CD4-positive, alpha-beta T cell treated with Interleukin-2 at 100 ng/mL for 4 hours (primary cell): ENCODE results near the gene CAMSAP1.

Experiments
- DNase-seq: peaks from one replicate; pipeline ENCODE4 v3.0.0-alpha.2; 2020; ENCODE audit warnings: low spot score

Gene CAMSAP1

DNA sequence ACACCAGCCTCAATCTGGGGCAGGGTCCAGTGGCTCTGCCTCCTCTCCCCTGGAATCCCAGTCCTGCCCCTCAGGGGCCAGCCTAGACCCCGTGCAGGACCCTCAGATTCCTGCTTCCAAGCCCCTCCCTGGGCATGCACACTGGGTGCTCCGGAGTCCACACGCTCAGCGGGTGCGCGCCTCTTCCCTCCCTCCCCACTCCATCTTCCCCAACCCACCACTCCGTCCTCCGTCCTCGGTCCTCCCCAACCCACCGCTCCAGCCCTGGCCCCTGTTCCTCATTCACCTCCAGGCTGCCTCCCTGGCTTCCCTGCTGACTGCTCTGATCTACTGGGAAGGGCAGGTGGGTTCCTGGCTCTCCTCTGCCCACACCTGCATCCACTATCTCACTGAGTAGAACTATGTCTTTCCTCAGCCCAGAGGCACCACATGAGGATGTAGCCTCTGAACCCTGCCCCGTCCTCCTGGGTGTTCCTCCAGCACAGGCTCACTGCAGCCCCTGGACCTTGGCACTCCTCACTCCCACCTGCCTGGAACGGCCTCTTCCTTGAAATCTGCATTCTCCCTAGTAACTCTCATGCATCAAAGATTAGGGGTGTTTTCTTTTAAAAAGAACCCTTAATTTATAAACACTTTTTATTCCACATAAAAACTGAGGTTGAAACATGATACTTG lies 92.8 kb downstream of the CAMSAP1 start:
- no peak for DNase-seq

DNA sequence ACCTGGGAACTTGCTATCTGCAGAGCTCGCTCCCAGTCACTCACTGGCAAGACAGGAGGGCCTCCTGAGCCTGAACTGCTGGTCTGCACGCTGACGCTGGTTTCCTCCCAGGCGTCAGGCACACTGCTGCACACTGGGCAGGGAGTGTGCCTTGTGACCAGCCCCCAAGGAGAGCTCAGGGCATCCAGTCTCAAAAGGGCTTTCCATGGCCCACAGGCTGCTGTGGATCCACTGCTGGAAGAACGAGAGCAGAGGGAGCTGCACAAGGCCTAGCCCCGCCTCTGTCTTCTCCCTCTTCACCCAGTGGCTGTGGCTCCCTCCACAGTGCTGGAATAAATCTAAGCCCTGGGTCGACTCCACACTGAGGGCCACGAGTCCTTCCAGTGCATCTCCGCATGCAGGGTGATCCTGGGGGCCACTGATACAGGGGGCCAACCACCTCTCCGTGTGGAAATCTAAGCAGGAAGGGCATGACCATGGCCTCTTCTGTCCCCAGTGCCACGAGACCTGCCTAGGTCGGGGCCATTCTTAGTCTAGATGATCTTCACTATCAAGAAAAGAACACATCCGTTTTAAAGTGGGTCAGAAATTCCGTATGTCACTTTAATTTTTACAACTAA lies 93.6 kb downstream of the CAMSAP1 start:
- no peak for DNase-seq

DNA sequence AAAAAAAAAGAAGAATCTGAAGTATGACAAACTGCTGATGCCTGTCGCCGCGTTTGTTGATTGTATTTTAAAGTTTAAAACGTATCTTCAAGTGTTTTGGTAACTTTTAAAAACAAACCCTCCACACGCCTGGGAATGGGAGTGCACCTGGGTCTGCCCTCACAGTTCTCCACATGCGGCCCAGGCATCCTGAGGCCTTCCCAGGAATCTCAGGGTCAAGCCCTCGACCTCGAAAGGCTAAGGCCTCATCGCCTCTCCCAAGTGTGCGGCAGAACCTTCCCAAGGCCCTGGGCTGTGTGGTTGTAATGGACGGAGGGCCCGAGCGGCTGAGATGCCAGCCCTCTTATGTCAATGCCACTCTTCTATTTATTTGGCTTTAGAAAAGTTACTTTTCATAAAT lies 94.4 kb downstream of the CAMSAP1 start:
- no peak for DNase-seq

- no peak for DNase-seq
These were observed 95.5 kb downstream of the CAMSAP1 start for GRCh38 chr9:135811801-135812200.

DNA sequence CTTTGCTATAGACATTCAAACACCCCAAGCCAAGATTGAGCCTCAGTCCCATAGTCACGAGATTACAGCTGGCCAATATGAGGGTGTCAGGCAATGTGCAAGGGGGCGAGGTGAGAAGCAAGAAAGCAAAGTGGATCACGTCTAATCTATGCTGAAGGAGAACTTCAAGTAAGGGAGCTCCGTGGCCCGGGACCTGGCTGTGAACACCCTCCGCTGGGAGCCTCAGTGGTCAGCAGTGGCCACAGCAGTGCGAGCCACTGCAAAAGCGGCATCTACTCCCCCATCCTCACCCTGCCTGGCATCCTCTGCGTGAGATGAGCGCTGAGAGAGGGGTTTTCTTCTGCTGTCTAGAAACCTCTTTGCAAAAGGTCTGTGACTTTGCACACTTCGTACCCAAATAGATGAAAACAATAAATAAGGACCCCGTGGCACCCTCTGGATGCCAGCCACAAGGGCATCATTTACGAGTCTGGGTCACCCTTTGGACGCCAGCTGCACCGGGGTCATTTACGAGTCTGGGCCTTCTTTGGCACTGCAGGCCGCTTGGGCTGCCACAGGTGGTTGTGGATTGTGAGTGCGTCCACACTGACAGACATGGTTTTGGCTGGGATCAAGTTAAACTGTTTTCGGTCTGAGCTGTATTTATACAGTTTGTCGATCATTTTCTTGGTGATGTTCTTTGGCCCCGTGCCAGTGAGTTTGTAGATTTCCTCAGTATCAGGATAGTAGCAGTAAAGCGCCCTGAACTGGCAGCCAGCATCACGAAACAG lies 96.4 kb downstream of the CAMSAP1 start:
- DNase-seq, result no peak

- DNase-seq, result no peak
These were observed 98.2 kb downstream of the CAMSAP1 start for GRCh38 chr9:135809166-135809565.

- DNase-seq, result no peak
These were observed 101.8 kb downstream of the CAMSAP1 start for GRCh38 chr9:135805422-135806022.

DNA sequence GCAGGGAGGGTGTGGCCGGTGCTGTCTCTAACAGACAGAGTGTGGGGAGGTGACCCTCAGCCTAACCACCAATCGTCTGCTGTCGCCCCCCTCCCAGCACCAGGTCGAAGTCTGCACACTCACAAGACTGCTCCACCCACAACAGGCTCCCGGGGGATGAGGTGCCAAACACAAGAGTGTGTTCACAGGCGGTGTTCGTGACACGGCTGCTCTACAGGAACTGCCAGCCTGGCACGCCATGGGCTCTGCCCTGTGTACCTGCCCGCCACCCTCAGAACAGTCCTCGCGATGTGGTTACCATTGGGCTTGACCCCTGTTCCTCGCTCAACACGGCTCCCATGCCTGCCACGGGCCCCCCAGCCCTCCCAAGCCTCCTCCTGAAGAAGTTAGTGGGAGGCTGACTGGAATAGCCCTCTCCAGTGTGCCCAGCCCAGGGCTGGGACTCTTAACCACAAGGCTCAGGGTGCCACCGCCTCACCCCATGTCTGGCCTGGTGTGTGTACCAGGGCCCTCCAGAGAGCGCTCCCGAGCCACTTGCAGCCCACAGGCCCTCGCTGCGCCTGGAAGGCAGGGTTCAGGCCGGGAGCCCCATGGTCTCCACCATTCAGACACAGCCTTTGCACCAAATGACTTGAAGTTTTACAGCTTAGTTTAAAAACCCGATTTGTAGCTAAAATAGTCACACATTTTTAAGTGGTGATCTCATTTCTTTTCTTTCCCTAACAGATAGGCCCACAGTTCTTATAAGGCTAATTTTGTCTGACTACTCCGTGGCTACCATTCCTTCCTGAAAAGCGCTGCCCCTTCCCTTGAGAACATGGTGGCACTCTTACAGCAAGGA lies 102.5 kb downstream of the CAMSAP1 start:
- no peak for DNase-seq

- no peak for DNase-seq
These were observed 103.9 kb downstream of the CAMSAP1 start for GRCh38 chr9:135803441-135803840.

GRCh38 chr9:135802876-135803419 lies 104.4 kb downstream of the CAMSAP1 start:
- DNase-seq, result no peak

DNA sequence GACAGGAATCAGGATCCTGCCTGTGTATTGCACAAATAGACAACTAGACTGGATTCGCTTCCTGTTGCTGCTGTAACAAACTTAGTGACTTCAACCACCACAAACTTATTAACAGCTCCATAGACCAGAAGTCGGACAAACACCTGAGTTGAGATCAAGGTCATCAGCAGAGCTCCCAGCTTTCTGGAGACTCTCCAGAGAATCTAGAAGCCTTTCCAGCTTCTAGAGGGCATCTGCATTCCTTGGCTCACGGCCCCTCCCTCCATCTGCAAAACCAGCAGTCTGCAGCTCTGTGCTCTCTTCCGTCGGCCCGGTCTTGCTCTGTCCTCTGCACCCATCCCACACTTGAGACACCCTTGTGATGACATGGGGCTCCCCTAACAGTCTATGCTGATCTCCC lies 106.3 kb downstream of the CAMSAP1 start:
- DNase-seq, result no peak

DNA sequence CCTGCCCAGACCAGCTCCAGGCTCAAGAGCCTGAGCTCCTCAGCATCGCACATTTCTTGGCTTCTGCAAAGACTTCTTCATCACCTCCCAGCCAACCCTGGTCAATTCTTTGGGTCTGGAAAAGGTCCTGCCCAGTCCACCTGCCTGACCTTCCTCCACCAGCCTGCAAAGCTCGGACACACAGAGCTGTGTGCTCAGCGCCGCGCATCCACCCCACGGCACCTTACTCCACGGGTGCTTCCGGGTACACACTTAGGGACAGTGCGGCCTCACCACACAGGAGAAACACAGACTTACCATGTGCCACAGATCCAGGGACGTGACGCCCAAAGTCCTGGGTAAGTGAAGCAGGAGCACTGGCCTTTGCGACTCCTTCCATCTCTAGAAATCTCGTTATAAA lies 108.1 kb downstream of the CAMSAP1 start:
- DNase-seq, result no peak

- DNase-seq, result no peak
These were observed 109.1 kb downstream of the CAMSAP1 start for GRCh38 chr9:135798263-135798585.

- no peak for DNase-seq
These were observed 109.7 kb downstream of the CAMSAP1 start for GRCh38 chr9:135797507-135798262.

GRCh38 chr9:135796784-135797485 lies 110.4 kb downstream of the CAMSAP1 start:
- DNase-seq, result no peak

DNA sequence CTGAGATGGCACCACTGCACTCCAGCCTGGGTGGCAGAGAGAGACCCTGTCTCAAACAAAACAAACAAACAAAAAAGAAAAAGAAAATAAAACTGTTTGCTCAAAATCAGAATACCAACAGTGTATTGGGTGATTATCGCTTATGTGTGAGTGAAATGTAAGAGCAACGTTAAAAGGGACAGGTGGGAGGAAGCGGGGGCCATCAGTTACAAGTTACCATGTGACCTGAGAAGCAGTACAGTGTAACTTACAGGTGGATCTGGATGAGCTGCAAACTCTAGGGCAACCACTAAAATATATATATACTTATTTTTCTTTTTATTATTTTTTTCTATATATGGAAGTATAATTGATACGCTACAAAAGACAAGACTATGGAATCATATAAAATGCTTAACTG lies 112.0 kb downstream of the CAMSAP1 start:
- no peak for DNase-seq

DNA sequence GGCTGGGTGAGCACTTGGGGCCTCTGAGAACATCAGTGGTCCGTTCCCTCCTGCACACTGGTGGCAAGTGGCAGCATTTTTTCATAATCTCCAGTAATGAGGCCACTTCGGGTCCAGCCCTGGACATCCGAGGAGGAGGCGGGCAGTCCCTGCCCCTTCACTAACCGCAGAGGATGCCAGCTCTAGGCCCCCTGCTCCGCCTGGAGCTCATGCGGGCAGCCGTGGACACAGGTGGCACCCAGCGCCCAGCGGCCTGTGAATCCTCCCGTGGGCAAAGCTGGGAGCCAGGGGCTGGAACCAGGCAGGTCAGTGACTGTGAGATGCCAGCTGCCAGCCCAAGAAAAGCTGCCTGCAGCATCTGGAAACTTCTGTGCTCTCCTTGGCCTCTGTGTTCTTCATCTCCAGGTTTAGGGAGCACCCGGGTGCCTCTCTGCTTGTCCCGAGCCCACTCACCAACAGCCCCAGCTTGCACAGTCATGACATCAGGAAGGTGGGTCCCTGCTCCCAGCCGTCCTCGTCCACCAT lies 112.9 kb downstream of the CAMSAP1 start:
- DNase-seq, result no peak

DNA sequence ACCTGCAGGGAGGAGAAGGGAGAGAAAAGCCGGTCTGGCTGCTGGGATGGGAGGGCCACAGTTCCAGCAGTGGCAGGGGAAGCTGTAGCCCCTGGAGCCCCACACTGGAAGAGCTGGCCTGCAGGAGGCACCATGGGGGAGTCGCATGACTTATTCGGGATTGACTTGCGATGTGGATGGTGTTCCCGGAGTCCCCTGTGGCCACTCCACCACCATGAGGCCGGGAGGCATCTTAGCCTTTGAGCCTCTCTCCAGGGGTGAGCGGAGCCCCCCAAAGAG lies 113.3 kb downstream of the CAMSAP1 start:
- DNase-seq, result no peak

GRCh38 chr9:135793221-135794056 lies 113.9 kb downstream of the CAMSAP1 start:
- DNase-seq, result no peak
